HL-60 (cell line): ENCODE measurements around the gene SNAP91.

Source experiments
- DNase-seq, 2 experiments: peaks; one replicate each; pipeline ENCODE4 v3.0.0-alpha.2; 2010 to 2020; ENCODE audit warnings: low read depth in 1 of 2, low spot score in 1 of 2
- H3K27ac ChIP-seq: fragments of 250-450 bp; sonication (Bioruptor Pico); replicated peaks from 2 replicates; pipeline ENCODE4 v1.5.1; 2020; ENCODE audit warnings: mild to moderate bottlenecking, moderate library complexity
- H3K27me3 ChIP-seq: fragments of 250-450 bp; sonication (Bioruptor Pico); 2 replicates; pipeline ENCODE4 v1.5.1; 2021; ENCODE audit warnings: mild to moderate bottlenecking, moderate library complexity; ENCODE audit not compliant: insufficient read depth, poor library complexity, severe bottlenecking
- H3K4me3 ChIP-seq: replicated peaks from 2 replicates; pipeline ENCODE4 v1.5.1; 2011; ENCODE audit warnings: mild to moderate bottlenecking, control low read depth, low read length; ENCODE audit not compliant: insufficient read depth
- GABPA ChIP-seq: IDR thresholded peaks from 2 replicates; pipeline ENCODE4 v1.6.1; 2012; ENCODE audit warnings: low read depth
- POLR2AphosphoS5 ChIP-seq: IDR thresholded peaks from 2 replicates; pipeline ENCODE4 v1.6.1; 2012; ENCODE audit warnings: low read depth
- SPI1 ChIP-seq: IDR thresholded peaks from 2 replicates; pipeline ENCODE4 v1.6.1; 2012; ENCODE audit warnings: low read depth, mild to moderate bottlenecking, borderline replicate concordance
- TF ChIP-seq, protein P1 (sequence below): IDR thresholded peaks from one replicate; pipeline ENCODE4 v1.5.1; 2011; ENCODE audit warnings: low read length, control low read depth, inconsistent platforms; ENCODE audit not compliant: insufficient read depth
- TF ChIP-seq, protein P2 (sequence below): IDR thresholded peaks from 2 replicates; pipeline ENCODE4 v1.6.1; 2012; ENCODE audit warnings: low read depth; ENCODE audit not compliant: insufficient replicate concordance

The SNAP91 gene

DNA sequence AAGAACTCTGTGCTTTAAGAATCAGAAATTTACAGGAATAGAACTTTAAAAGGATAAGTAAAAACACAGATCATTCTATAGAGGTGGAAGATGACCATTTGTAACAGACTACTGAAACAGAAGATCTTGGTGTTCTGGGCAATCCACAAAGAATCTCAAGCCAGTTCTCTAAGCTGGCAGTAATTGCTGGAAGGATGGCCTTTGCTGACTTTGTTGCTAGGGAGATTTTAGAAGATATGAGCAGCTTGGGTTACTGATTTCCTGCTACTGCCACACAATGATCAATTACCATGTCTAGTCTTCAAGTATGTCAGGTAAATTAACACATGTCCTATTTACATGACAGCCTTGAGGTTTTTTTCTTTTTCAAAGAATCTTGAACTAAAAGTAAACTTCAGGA lies 31.1 kb downstream of the SNAP91 start:
- no peak for DNase-seq
- Histone ChIP-seq H3K27me3 (no peaks in the 10 kb centered on the region), H3K4me3 (no peak overlapping the region), H3K27ac (no peak overlapping the region)
- TF ChIP-seq GABPA: no peak
- TF ChIP-seq SPI1: no peak
- TF ChIP-seq, protein P1, sequence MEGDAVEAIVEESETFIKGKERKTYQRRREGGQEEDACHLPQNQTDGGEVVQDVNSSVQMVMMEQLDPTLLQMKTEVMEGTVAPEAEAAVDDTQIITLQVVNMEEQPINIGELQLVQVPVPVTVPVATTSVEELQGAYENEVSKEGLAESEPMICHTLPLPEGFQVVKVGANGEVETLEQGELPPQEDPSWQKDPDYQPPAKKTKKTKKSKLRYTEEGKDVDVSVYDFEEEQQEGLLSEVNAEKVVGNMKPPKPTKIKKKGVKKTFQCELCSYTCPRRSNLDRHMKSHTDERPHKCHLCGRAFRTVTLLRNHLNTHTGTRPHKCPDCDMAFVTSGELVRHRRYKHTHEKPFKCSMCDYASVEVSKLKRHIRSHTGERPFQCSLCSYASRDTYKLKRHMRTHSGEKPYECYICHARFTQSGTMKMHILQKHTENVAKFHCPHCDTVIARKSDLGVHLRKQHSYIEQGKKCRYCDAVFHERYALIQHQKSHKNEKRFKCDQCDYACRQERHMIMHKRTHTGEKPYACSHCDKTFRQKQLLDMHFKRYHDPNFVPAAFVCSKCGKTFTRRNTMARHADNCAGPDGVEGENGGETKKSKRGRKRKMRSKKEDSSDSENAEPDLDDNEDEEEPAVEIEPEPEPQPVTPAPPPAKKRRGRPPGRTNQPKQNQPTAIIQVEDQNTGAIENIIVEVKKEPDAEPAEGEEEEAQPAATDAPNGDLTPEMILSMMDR: no peak
- TF ChIP-seq, protein P2, sequence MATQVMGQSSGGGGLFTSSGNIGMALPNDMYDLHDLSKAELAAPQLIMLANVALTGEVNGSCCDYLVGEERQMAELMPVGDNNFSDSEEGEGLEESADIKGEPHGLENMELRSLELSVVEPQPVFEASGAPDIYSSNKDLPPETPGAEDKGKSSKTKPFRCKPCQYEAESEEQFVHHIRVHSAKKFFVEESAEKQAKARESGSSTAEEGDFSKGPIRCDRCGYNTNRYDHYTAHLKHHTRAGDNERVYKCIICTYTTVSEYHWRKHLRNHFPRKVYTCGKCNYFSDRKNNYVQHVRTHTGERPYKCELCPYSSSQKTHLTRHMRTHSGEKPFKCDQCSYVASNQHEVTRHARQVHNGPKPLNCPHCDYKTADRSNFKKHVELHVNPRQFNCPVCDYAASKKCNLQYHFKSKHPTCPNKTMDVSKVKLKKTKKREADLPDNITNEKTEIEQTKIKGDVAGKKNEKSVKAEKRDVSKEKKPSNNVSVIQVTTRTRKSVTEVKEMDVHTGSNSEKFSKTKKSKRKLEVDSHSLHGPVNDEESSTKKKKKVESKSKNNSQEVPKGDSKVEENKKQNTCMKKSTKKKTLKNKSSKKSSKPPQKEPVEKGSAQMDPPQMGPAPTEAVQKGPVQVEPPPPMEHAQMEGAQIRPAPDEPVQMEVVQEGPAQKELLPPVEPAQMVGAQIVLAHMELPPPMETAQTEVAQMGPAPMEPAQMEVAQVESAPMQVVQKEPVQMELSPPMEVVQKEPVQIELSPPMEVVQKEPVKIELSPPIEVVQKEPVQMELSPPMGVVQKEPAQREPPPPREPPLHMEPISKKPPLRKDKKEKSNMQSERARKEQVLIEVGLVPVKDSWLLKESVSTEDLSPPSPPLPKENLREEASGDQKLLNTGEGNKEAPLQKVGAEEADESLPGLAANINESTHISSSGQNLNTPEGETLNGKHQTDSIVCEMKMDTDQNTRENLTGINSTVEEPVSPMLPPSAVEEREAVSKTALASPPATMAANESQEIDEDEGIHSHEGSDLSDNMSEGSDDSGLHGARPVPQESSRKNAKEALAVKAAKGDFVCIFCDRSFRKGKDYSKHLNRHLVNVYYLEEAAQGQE: no peak
- no peak for TF ChIP-seq POLR2AphosphoS5

DNA sequence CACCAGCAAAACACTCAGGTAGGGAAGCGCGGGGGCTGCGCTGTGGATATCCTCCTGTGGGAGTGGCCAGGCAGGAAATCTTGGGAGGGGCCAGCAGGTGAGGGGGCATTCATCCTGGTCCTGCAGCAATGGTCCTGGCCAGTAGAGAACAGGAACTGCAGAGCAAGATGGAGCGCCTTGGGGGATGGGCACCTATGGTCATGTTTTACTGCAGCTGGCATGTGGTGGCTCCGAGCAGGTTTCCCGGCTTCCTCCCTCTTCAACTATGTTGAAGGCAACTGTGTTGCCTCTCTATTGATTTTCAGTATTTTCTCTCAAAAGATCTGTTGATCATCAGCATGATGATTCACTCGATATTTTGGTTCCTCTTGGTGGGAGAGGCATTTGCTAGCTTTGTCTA lies 70.9 kb downstream of the SNAP91 start:
- TF ChIP-seq SPI1: no peak
- TF ChIP-seq, protein P2: no peak
- no peak for TF ChIP-seq GABPA
- TF ChIP-seq, protein P1: no peak
- TF ChIP-seq POLR2AphosphoS5: no peak
- Histone ChIP-seq H3K27me3 (peaks cover 2% of the 10 kb centered on the region), H3K27ac (no peak overlapping the region)

DNA sequence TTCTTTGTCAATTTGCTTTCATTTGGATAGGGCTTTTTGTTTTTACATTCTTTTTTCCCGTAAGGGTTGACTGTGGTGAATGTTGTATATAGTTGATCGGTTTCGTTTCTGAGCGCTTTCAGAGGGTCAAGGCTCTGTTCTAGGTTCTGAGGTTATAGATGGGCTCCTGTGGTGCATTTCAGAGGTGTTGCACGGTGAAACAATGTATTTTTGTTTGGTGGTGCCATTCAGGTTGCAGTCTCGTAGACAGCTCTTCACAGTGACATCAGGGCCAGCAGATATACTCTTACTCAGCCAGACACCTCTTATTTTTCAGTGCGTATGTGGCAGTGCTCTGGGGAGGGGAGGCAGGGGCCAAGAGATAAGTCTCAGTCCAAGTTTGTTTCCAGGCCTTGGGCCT lies 72.1 kb downstream of the SNAP91 start:
- Histone ChIP-seq H3K27me3 (peaks cover 2% of the 10 kb centered on the region), H3K4me3 (no peak overlapping the region), H3K27ac (no peak overlapping the region)
- TF ChIP-seq POLR2AphosphoS5 (no peak), SPI1 (no peak), GABPA (no peak)
- TF ChIP-seq, protein P2: no peak
- DNase-seq: no peak

More for the DNA sequence above, 70.9 kb downstream of the SNAP91 start:
- H3K4me3 ChIP-seq: no peak overlapping the region
- DNase-seq: no peak

DNA sequence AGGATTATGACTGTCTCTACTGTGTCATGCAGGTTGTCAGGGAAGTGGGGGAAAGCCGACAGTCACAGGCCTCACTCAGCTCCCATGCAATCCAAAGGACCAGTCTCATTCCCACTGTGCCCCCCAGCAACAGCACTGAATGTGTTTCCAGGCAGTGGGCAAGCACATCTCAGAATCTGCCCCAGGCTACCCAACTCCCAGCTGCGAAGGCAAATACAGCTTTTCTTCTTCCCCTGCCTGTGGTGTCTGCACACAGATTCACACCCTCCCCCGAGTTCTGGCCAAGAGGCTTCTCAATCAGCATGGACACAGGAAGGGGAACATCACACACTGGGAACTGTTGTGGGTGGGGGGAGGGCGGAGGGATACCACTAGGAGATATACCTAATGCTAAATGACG lies 75.3 kb downstream of the SNAP91 start:
- no peak overlapping the region for H3K27ac ChIP-seq
- no peak for TF ChIP-seq GABPA
- TF ChIP-seq, protein P1: no peak
- TF ChIP-seq, protein P2: no peak
- no peak for TF ChIP-seq POLR2AphosphoS5
- no peak for TF ChIP-seq SPI1
- no peak for DNase-seq
- no peak overlapping the region for H3K4me3 ChIP-seq
- peaks cover 2% of the 10 kb centered on the region for H3K27me3 ChIP-seq
